Ammon's horn (tissue), 1 donor: ENCODE measurements around the gene PLCE1.

ENCODE experiments used
- DNase-seq: peaks from one replicate; pipeline ENCODE4 v3.0.0-alpha.2; 2016; ENCODE audit warnings: low spot score

Gene PLCE1

GRCh38 chr10:93994438-93994801 is 689 bp downstream of the PLCE1 start:
- DNase-seq: no peak

GRCh38 chr10:93995182-93995581 is 1.5 kb downstream of the PLCE1 start:
- DNase-seq: no peak

GRCh38 chr10:93995598-93996271 is 2.0 kb downstream of the PLCE1 start:
- no peak for DNase-seq

- DNase-seq: no peak
Observed at GRCh38 chr10:93996551-93996950, 2.8 kb downstream of the PLCE1 start.

GRCh38 chr10:93997546-93997945 is 3.8 kb downstream of the PLCE1 start:
- DNase-seq: no peak

GRCh38 chr10:93999401-93999851 is 5.7 kb downstream of the PLCE1 start:
- DNase-seq: no peak

GRCh38 chr10:94000638-94001415 is 7.1 kb downstream of the PLCE1 start:
- no peak for DNase-seq

GRCh38 chr10:94001416-94001810 is 7.7 kb downstream of the PLCE1 start:
- DNase-seq: no peak

GRCh38 chr10:94002156-94002555 is 8.4 kb downstream of the PLCE1 start:
- no peak for DNase-seq

GRCh38 chr10:94003488-94003887 is 9.8 kb downstream of the PLCE1 start:
- no peak for DNase-seq

GRCh38 chr10:94005050-94005449 is 11.3 kb downstream of the PLCE1 start:
- no peak for DNase-seq

- DNase-seq: no peak
Observed at GRCh38 chr10:94006591-94007550, 13.1 kb downstream of the PLCE1 start.

GRCh38 chr10:94008526-94008925 is 14.8 kb downstream of the PLCE1 start:
- no peak for DNase-seq

GRCh38 chr10:94010116-94010515 is 16.4 kb downstream of the PLCE1 start:
- DNase-seq: no peak

GRCh38 chr10:94010886-94011285 is 17.2 kb downstream of the PLCE1 start:
- DNase-seq: no peak

- DNase-seq: no peak
Observed at GRCh38 chr10:94011296-94011695, 17.6 kb downstream of the PLCE1 start.

- DNase-seq: no peak
Observed at GRCh38 chr10:94012834-94013233, 19.1 kb downstream of the PLCE1 start.

GRCh38 chr10:94013331-94013760 is 19.6 kb downstream of the PLCE1 start:
- DNase-seq: no peak

GRCh38 chr10:94014304-94014703 is 20.6 kb downstream of the PLCE1 start:
- no peak for DNase-seq

- no peak for DNase-seq
Observed at GRCh38 chr10:94016727-94017714, 23.3 kb downstream of the PLCE1 start.

GRCh38 chr10:94018107-94018506 is 24.4 kb downstream of the PLCE1 start:
- no peak for DNase-seq
